ENCODE results near the gene AKAP11.

The AKAP11 gene

DNA sequence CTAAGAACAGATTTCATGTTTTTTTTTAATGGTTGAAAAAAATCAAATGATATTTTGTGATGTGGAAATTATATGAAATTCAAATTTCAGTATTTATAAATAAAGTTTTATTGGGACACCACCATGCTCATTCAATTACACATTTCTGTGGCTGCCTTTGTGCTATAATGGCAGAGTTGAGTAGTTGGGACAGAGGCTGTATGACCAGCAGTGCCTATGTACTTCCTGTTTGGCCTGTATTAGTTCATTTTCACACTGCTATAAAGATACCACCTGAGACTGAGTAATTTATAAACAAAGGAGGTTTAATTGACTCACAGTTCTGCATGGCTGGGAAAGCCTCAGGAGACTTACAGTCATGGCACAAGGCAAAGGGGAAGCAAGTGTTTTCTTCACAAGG is 33.6 kb downstream of the AKAP11 start:
- ATAC-seq (ENCODE audit: insufficient read depth, low read depth) = no peak
- TF ChIP-seq CTCF (IDR thresholded peaks at IDR 0.05; ENCODE audit: borderline replicate concordance, extremely low read depth, low read length, poor library complexity, severe bottlenecking) = no peak
- TF ChIP-seq EZH2 (IDR thresholded peaks at IDR 0.05; ENCODE audit: borderline replicate concordance, low read depth, low read length, severe bottlenecking) = no peak
- no peak for DNase-seq
- Histone ChIP-seq H3K4me1 (ENCODE audit: insufficient read depth, low read length) (no peaks in the 10 kb centered on the region), H3K9ac (ENCODE audit: low read depth, low read length) (no peak overlapping the region), H3K27ac (ENCODE audit: low read length) (no peak overlapping the region), H4K20me1 (ENCODE audit: insufficient read depth, low read length) (no peaks in the 10 kb centered on the region), H3K9me3 (ENCODE audit: insufficient read depth, low read length, severe bottlenecking) (no peaks in the 10 kb centered on the region), H3K4me3 (ENCODE audit: low read depth in 1 of 2, low read length in 2 of 2) (no peak overlapping the region), H3K4me2 (ENCODE audit: insufficient read depth, low read length) (no peak overlapping the region), H2AFZ (ENCODE audit: low read depth, low read length) (no peak overlapping the region), H3K79me2 (ENCODE audit: insufficient read depth, low read length) (no peaks in the 10 kb centered on the region), H3K27me3 (ENCODE audit: insufficient read depth, low read length, poor library complexity) (no peaks in the 10 kb centered on the region), H3K36me3 (ENCODE audit: insufficient read depth, low read length) (peaks cover 84% of the 10 kb centered on the region)

- H3K27me3 ChIP-seq (ENCODE audit: insufficient read depth, low read length, poor library complexity) = no peaks in the 10 kb centered on the region
- peaks cover 72% of the 10 kb centered on the region for H3K36me3 ChIP-seq (ENCODE audit: insufficient read depth, low read length)
- H3K9me3 ChIP-seq (ENCODE audit: insufficient read depth, low read length, severe bottlenecking) = no peaks in the 10 kb centered on the region
- H2AFZ ChIP-seq (ENCODE audit: low read depth, low read length) = no peak overlapping the region
- H3K27ac ChIP-seq (ENCODE audit: low read length) = no peak overlapping the region
- TF ChIP-seq EZH2 (IDR thresholded peaks at IDR 0.05; ENCODE audit: borderline replicate concordance, low read depth, low read length, severe bottlenecking) (no peak), CTCF (IDR thresholded peaks at IDR 0.05; ENCODE audit: borderline replicate concordance, extremely low read depth, low read length, poor library complexity, severe bottlenecking) (no peak)
- H3K79me2 ChIP-seq (ENCODE audit: insufficient read depth, low read length) = no peaks in the 10 kb centered on the region
- ATAC-seq (ENCODE audit: insufficient read depth, low read depth) (no peak), DNase-seq (no peak)
- H3K4me1 ChIP-seq (ENCODE audit: insufficient read depth, low read length) = no peaks in the 10 kb centered on the region
- H3K9ac ChIP-seq (ENCODE audit: low read depth, low read length) = no peak overlapping the region
- no peak overlapping the region for H3K4me3 ChIP-seq (ENCODE audit: low read depth in 1 of 2, low read length in 2 of 2)
- no peak overlapping the region for H3K4me2 ChIP-seq (ENCODE audit: insufficient read depth, low read length)
- H4K20me1 ChIP-seq (ENCODE audit: insufficient read depth, low read length) = no peaks in the 10 kb centered on the region
These were observed 35.5 kb downstream of the AKAP11 start for GRCh38 chr13:42307461-42307860.

DNA sequence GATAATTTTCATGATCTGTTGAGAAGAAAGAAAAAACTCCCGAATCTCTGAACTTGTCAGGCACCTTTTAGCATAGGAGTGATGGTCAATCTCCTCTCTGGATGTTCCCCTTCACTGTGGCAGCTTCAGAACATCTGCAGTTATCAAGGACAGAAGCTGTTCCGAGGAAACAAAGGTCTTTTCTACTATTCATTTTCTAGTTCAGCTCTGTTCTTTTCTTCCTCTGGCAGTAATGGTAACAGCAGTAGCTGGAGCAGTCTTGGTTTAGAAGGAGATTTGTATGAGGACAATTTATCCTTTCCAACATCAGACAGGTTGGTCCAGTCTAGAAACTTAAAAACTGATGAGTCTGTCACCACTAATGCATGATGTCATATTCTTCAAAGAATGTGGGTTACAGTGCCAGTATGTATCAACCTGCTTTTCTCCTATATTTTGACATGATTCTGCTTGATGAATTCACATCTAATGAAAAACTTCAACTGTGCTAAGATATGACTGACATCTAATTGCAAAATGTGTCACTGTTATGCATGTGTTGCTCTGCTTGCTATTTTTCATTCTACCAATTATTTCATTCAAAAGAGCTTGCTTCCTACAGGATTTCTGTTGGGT is 41.0 kb downstream of the AKAP11 start:
- Histone ChIP-seq H3K4me3 (ENCODE audit: low read depth in 1 of 2, low read length in 2 of 2) (no peak overlapping the region), H2AFZ (ENCODE audit: low read depth, low read length) (no peak overlapping the region), H3K9me3 (ENCODE audit: insufficient read depth, low read length, severe bottlenecking) (no peaks in the 10 kb centered on the region), H3K9ac (ENCODE audit: low read depth, low read length) (no peak overlapping the region), H3K36me3 (ENCODE audit: insufficient read depth, low read length) (peaks cover 58% of the 10 kb centered on the region), H3K79me2 (ENCODE audit: insufficient read depth, low read length) (no peaks in the 10 kb centered on the region), H4K20me1 (ENCODE audit: insufficient read depth, low read length) (no peaks in the 10 kb centered on the region), H3K27ac (ENCODE audit: low read length) (no peak overlapping the region), H3K4me1 (ENCODE audit: insufficient read depth, low read length) (no peaks in the 10 kb centered on the region), H3K27me3 (ENCODE audit: insufficient read depth, low read length, poor library complexity) (no peaks in the 10 kb centered on the region), H3K4me2 (ENCODE audit: insufficient read depth, low read length) (no peak overlapping the region)
- DNase-seq (no peak), ATAC-seq (ENCODE audit: insufficient read depth, low read depth) (no peak)
- TF ChIP-seq CTCF (IDR thresholded peaks at IDR 0.05; ENCODE audit: borderline replicate concordance, extremely low read depth, low read length, poor library complexity, severe bottlenecking) (no peak), EZH2 (IDR thresholded peaks at IDR 0.05; ENCODE audit: borderline replicate concordance, low read depth, low read length, severe bottlenecking) (no peak)

Measured in DND-41 (cell line).